Right renal cortex interstitium (tissue), 3 donors: ENCODE results near the gene TMEM167B. TPM values are rescaled to one million over a fixed set of nuclear protein-coding genes. Genes with fewer than 3 reads are reported as not detected.

Experiments
- polyA plus RNA-seq, 3 donors: library from polyadenylated mRNA; unstranded; fragments of 120-200 nt; gene quantifications; one replicate each; pipeline ENCODE4 v1.2.1, GENCODE V29; 2013; ENCODE audit not compliant: insufficient read length in 3 of 3

The TMEM167B gene
- polyA plus RNA-seq, 3 donors, result 41.6 to 42.5 (median 42.1) TPM

Other genes with a start within 250 kb of the TMEM167B start
- gene AKNAD1, start 233.7 kb upstream of the TMEM167B start, polyA plus RNA-seq, result not detected
- gene GPSM2, start 213.8 kb upstream of the TMEM167B start, polyA plus RNA-seq, result 10 to 100 TPM; 17.5 to 20.7 (median 17.9) TPM
- 10 to 100 TPM; 34.5 to 39.3 (median 36.5) TPM for gene CLCC1, start 127.3 kb upstream of the TMEM167B start, polyA plus RNA-seq
- gene WDR47, start 48.7 kb upstream of the TMEM167B start, polyA plus RNA-seq, result 10 to 100 TPM; 14.4 to 15.6 (median 14.9) TPM
- 10 to 100 TPM; 44.6 to 58.3 (median 47.9) TPM for gene TAF13, start 14.8 kb upstream of the TMEM167B start, polyA plus RNA-seq
- gene ELAPOR1, start 23.4 kb downstream of the TMEM167B start, polyA plus RNA-seq, result 1 to 10 TPM; 1.7 to 2.2 (median 1.8) TPM
- gene SARS1, start 123.2 kb downstream of the TMEM167B start, polyA plus RNA-seq, result 100 to 1,000 TPM; 144 to 154 (median 150) TPM
- gene CELSR2, start 158.8 kb downstream of the TMEM167B start, polyA plus RNA-seq, result 10 to 100 TPM; 24.0 to 28.6 (median 26.0) TPM
- 10 to 100 TPM; 20.4 to 27.5 (median 24.0) TPM for gene PSRC1, start 192.4 kb downstream of the TMEM167B start, polyA plus RNA-seq
- under 1 TPM in 1 of 3 donors, not detected in 2; 0.08 TPM for gene MYBPHL, start 216.2 kb downstream of the TMEM167B start, polyA plus RNA-seq